AG04450 (cell line): ENCODE measurements around the gene MAML3. TPM values are rescaled to one million over a fixed set of nuclear protein-coding genes. Genes with fewer than 3 reads are reported as not detected.

Experiments used
- CTCF ChIA-PET: fragments of 300-600, 350-600 bp; formaldehyde crosslinking; extraction: SDS; loops from one replicate; lab custom pipeline; 2022; ENCODE audit warnings: antibody characterized with exemption, inconsistent platforms; lab: Charles Lee
- POLR2A ChIA-PET: fragments of 350-600 bp; formaldehyde crosslinking; extraction: SDS; loops from one replicate; lab custom pipeline; 2021; ENCODE audit warnings: antibody characterized with exemption, inconsistent platforms; lab: Yijun Ruan, JAX
- DNase-seq: peaks from one replicate; pipeline ENCODE4 v3.0.0-alpha.2; 2011; ENCODE audit warnings: low read depth, low spot score
- H3K27ac ChIP-seq: one replicate; pipeline ENCODE4 v1.5.1; 2012; ENCODE audit warnings: low read depth, low read length, control low read depth
- H3K27me3 ChIP-seq: one replicate; pipeline ENCODE4 v1.6.0; 2012; ENCODE audit warnings: low read length; ENCODE audit not compliant: control insufficient read depth, insufficient read depth
- H3K4me3 ChIP-seq: 2 replicates; pipeline ENCODE4 v1.5.1; 2011; ENCODE audit warnings: mild to moderate bottlenecking, low read depth, low read length, control low read depth
- H3K9me3 ChIP-seq: 2 replicates; pipeline ENCODE4 v1.5.1; 2012; ENCODE audit warnings: low read length; ENCODE audit not compliant: control insufficient read depth, insufficient read depth
- CTCF ChIP-seq: IDR thresholded peaks from 2 replicates; pipeline ENCODE4 v1.5.1; 2011; ENCODE audit warnings: low read depth, low read length, control low read depth, inconsistent platforms
- polyA plus RNA-seq: library from polyadenylated mRNA; depleted of rRNA; stranded (reverse); fragments of >200 nt; gene quantifications from 2 replicates; pipeline ENCODE4 v1.2.3, GENCODE V29; 2011

Gene MAML3
- polyA plus RNA-seq, 1 experiment = 4.1 TPM

- Histone ChIP-seq H3K27ac (no peak overlapping the region), H3K27me3 (no peaks in the 10 kb centered on the region), H3K4me3 (no peak overlapping the region), H3K9me3 (no peaks in the 10 kb centered on the region)
- TF ChIP-seq CTCF = no peak
- no peak for DNase-seq
- CTCF ChIA-PET = no interaction called here
- POLR2A ChIA-PET = no interaction called here
These were observed 370.1 kb downstream of the MAML3 start for GRCh38 chr4:139783741-139784484.

DNA sequence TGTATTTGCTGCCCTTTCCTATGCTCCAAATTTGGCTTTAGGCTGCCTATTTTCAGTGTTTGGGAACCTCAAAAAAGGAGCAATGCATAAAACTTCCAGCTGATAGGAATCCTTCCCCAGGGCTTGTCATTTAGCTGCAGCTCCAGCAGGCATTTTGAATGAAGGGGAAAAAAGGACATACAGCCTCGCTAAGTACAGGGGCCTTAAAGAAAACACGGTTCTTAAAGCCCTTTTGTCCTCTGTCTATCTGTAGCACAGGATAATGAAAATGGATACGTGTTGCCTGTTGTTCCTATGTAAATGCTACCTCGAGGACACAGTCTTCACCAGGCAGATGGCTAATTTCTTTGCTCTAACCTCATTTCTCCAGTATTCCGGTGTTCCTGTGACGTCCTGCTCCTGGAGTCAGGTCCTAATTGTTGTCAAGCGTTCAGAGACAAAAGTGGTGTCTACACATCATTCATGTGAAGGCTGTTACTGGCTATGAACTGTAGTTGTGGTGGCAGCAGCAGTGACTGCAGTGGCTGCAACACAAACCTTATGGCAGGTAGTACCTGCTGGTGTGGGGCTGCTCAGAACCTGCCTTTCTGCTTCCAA, 371.0 kb downstream of the MAML3 start:
- no peak for TF ChIP-seq CTCF
- no peaks in the 10 kb centered on the region for H3K27me3 ChIP-seq

GRCh38 chr4:139781066-139781465, 372.9 kb downstream of the MAML3 start:
- Histone ChIP-seq H3K9me3 (no peaks in the 10 kb centered on the region), H3K27me3 (no peaks in the 10 kb centered on the region), H3K4me3 (no peak overlapping the region), H3K27ac (no peak overlapping the region)
- TF ChIP-seq CTCF = no peak
- ChIA-PET POLR2A (no interaction called here), CTCF (interaction anchor here (0.9 to 1.0 kb wide), 2 partner anchors 41 to 580 kb away, joined by 3 read pairs; no protein-coding TSS in a partner anchor)
- no peak for DNase-seq

More for the DNA sequence above, 371.0 kb downstream of the MAML3 start:
- Histone ChIP-seq H3K4me3 (no peak overlapping the region), H3K9me3 (no peaks in the 10 kb centered on the region), H3K27ac (no peak overlapping the region)
- ChIA-PET POLR2A (no interaction called here), CTCF (no interaction called here)
- DNase-seq = no peak

- no peak for TF ChIP-seq CTCF
- ChIA-PET CTCF (no interaction called here), POLR2A (interaction anchor here (0.6 kb wide), 1 partner anchor 70 kb away, joined by 3 read pairs; no protein-coding TSS in a partner anchor)
- no peak overlapping the region for H3K27ac ChIP-seq
- DNase-seq = no peak
- H3K9me3 ChIP-seq = no peaks in the 10 kb centered on the region
- no peak overlapping the region for H3K4me3 ChIP-seq
- H3K27me3 ChIP-seq = no peaks in the 10 kb centered on the region
These were observed 374.3 kb downstream of the MAML3 start for GRCh38 chr4:139779691-139780090.

DNA sequence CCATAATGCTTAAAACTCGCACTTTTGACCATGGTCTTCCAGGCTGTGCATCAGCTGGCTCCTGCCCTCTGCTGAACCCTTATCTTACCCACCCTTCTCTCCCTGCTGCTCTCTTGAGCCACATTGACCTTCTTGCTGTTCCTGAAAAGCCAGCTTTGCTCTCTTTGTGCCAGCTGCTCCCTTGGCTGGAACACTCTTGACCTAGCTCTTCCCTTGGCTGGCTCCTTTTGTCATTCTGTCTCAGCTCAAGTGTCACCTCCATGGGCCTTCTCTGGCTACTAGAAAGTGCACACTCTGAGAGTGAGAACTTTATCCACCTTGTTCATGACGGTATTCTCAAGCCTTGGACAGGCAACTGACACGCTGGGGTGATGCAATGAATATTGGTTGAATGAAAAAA, 376.2 kb downstream of the MAML3 start:
- Histone ChIP-seq H3K9me3 (no peaks in the 10 kb centered on the region), H3K27me3 (no peaks in the 10 kb centered on the region), H3K27ac (no peak overlapping the region), H3K4me3 (no peak overlapping the region)
- TF ChIP-seq CTCF = no peak
- ChIA-PET POLR2A (no interaction called here), CTCF (no interaction called here)
- no peak for DNase-seq
